HEK293T (cell line): ENCODE measurements around the gene ZBTB1.

Experiments used
- FOXK2 ChIP-seq: fragments of 450-650 bp; IDR thresholded peaks from 2 replicates; pipeline ENCODE4 v1.6.1; 2016; ENCODE audit warnings: mild to moderate bottlenecking
- FOXM1 ChIP-seq: fragments of 450-650 bp; IDR thresholded peaks from 2 replicates; pipeline ENCODE4 v1.6.1; 2017; ENCODE audit warnings: mild to moderate bottlenecking, borderline replicate concordance
- SUZ12 ChIP-seq: fragments of 450-650 bp; IDR thresholded peaks from 2 replicates; pipeline ENCODE4 v1.6.1; 2016; ENCODE audit warnings: mild to moderate bottlenecking

GRCh38 chr14:64516969-64517368, 12.4 kb downstream of the ZBTB1 start:
- TF ChIP-seq FOXM1 (no peak), FOXK2 (no peak), SUZ12 (no peak)
